Mucosa of gallbladder (tissue), 1 donor: Measurements from ENCODE around the gene GIMAP1. TPM values are rescaled to one million over a fixed set of nuclear protein-coding genes. Genes with fewer than 3 reads are reported as not detected.

ENCODE experiments used
- DNase-seq: peaks from one replicate; pipeline ENCODE4 v3.0.0-alpha.2; 2020; ENCODE audit warnings: low spot score
- total RNA-seq: library from RNA; stranded (reverse); gene quantifications from one replicate; pipeline ENCODE4 v1.2.1, GENCODE V29; 2021
- donor health status: DM: no; HTN: no; CAD: no.

The GIMAP1 gene
- total RNA-seq, 1 donor from 2014 or later = 5.1 TPM

GRCh38 chr7:150722431-150722931 lies 6.1 kb downstream of the GIMAP1 start:
- no peak for DNase-seq

- DNase-seq = no peak
These were observed 7.1 kb downstream of the GIMAP1 start for GRCh38 chr7:150723467-150723866.

- DNase-seq = peak; percentile 68
These were observed 11.0 kb downstream of the GIMAP1 start for GRCh38 chr7:150727381-150727780.

GRCh38 chr7:150728011-150728410 lies 11.6 kb downstream of the GIMAP1 start:
- DNase-seq = no peak

- DNase-seq = no peak
These were observed 12.2 kb downstream of the GIMAP1 start for GRCh38 chr7:150728609-150729008.

GRCh38 chr7:150731916-150732315 lies 15.5 kb downstream of the GIMAP1 start:
- no peak for DNase-seq

- no peak for DNase-seq
These were observed 16.5 kb downstream of the GIMAP1 start for GRCh38 chr7:150732786-150733481.

- no peak for DNase-seq
These were observed 17.2 kb downstream of the GIMAP1 start for GRCh38 chr7:150733482-150734095.

- DNase-seq = no peak
These were observed 17.8 kb downstream of the GIMAP1 start for GRCh38 chr7:150734254-150734653.

GRCh38 chr7:150735596-150736358 lies 19.4 kb downstream of the GIMAP1 start:
- DNase-seq = no peak

- no peak for DNase-seq
These were observed 20.5 kb downstream of the GIMAP1 start for GRCh38 chr7:150736864-150737263.

GRCh38 chr7:150737265-150738055 lies 21.0 kb downstream of the GIMAP1 start, which contains the start of gene GIMAP5:
Gene GIMAP5 (plus strand): TSS chr7:150737418. CDS start chr7:150740885, 3,467 bp downstream.
- no peak for DNase-seq

- DNase-seq = no peak
These were observed 21.7 kb downstream of the GIMAP1 start for GRCh38 chr7:150738092-150738491.

GRCh38 chr7:150738591-150739001 lies 22.2 kb downstream of the GIMAP1 start:
- no peak for DNase-seq

- no peak for DNase-seq
These were observed 22.6 kb downstream of the GIMAP1 start for GRCh38 chr7:150739033-150739432.

GRCh38 chr7:150740053-150740452 lies 23.6 kb downstream of the GIMAP1 start:
- DNase-seq = no peak

- no peak for DNase-seq
These were observed 26.0 kb downstream of the GIMAP1 start for GRCh38 chr7:150742286-150742968.

GRCh38 chr7:150744041-150744656 lies 27.7 kb downstream of the GIMAP1 start:
- no peak for DNase-seq

- no peak for DNase-seq
These were observed 28.7 kb downstream of the GIMAP1 start for GRCh38 chr7:150745086-150745485.

GRCh38 chr7:150745876-150746275 lies 29.5 kb downstream of the GIMAP1 start:
- DNase-seq = no peak

GRCh38 chr7:150746921-150747320 lies 30.5 kb downstream of the GIMAP1 start:
- no peak for DNase-seq
